Sigmoid colon (tissue), 7 donors: ENCODE measurements around the gene QDPR. TPM values are rescaled to one million over a fixed set of nuclear protein-coding genes. Genes with fewer than 3 reads are reported as not detected.
"Not testable (repeated sequence)": the region's sequence is repeated elsewhere in the genome, so short reads cannot be mapped to it uniquely, and the experiment has no call there.

Experiments
- DNase-seq: peaks from one replicate; pipeline ENCODE4 v3.0.0-alpha.2; 2019
- H3K27ac ChIP-seq, 4 donors: fragments of 200-600 bp; sonication (generic); one replicate each; pipeline ENCODE4 v1.5.1; 2016 to 2019; ENCODE audit warnings: mild to moderate bottlenecking in 1 of 4
- H3K27me3 ChIP-seq, 3 donors: fragments of 200-600 bp; sonication (generic); one replicate each; pipeline ENCODE4 v1.5.1; 2019; ENCODE audit warnings: mild to moderate bottlenecking in 1 of 3
- H3K36me3 ChIP-seq, 4 donors: fragments of 200-600 bp; sonication (generic); one replicate each; pipeline ENCODE4 v1.5.1; 2016 to 2019
- H3K4me1 ChIP-seq, 4 donors: fragments of 200-600 bp; sonication (generic); one replicate each; pipeline ENCODE4 v1.5.1; 2017 to 2019
- H3K4me3 ChIP-seq, 4 donors: fragments of 200-600 bp; sonication (generic); one replicate each; pipeline ENCODE4 v1.5.1; 2017 to 2019; ENCODE audit warnings: mild to moderate bottlenecking in 2 of 4, moderate library complexity in 1 of 4
- H3K9me3 ChIP-seq, 4 donors: fragments of 200-600 bp in 3 of 4; sonication (generic) in 3 of 4; one replicate each; pipeline versions ENCODE4 v1.5.1 to v1.6.1; 2013 to 2019
- CTCF ChIP-seq, 4 experiments: fragments of 450-650 bp in 3 of 4; fragments of 200-600 bp in 1 of 4; IDR thresholded peaks; one replicate each; pipeline ENCODE4 v1.5.1; 2016 to 2019; ENCODE audit warnings: antibody characterized with exemption in 4 of 4, mild to moderate bottlenecking in 3 of 4, moderate library complexity in 2 of 4
- EP300 ChIP-seq, 4 donors: sonication (generic); formaldehyde crosslinking; IDR thresholded peaks; one replicate each; pipeline ENCODE4 v1.6.1; 2017; ENCODE audit warnings: antibody characterized with exemption in 4 of 4
- POLR2A ChIP-seq, 2 donors: fragments of 450-650 bp; IDR thresholded peaks; one replicate each; pipeline ENCODE4 v1.6.1; 2016; ENCODE audit warnings: antibody characterized with exemption in 2 of 2, mild to moderate bottlenecking in 2 of 2, moderate library complexity in 2 of 2
- POLR2AphosphoS5 ChIP-seq, 4 donors: sonication (generic); formaldehyde crosslinking; IDR thresholded peaks; one replicate each; pipeline ENCODE4 v1.6.1; 2017; ENCODE audit warnings: antibody characterized with exemption in 4 of 4
- WGBS, 2 donors: extraction: QIAGEN DNeasy Blood & Tissue Kit; methylation state at CpG; one replicate each; pipeline ENCODE4 v1.1.7; 2013; 5-methylcytosine and 5-hydroxymethylcytosine counted together
- intact Hi-C: fragments of 100-400 bp; cut with DNase I; formaldehyde crosslinking; loops from one replicate; pipeline ENCODE4 v1.15.1; 2023
- polyA plus RNA-seq, 3 donors: library from polyadenylated mRNA; stranded (reverse); fragments of 200-250 nt; gene quantifications; one replicate each; pipeline ENCODE4 v1.2.3, GENCODE V29; 2013
- total RNA-seq, 4 donors: library from RNA; depleted of rRNA; stranded (reverse); fragments of >200 nt; gene quantifications; one replicate each; pipeline ENCODE4 v1.1.0, GENCODE V29; 2016
- donor health status: healthy with polysubstance abuse.
- donor health status: Bipolar disorder and iron deficiency.
- donor health status: healthy.

QDPR gene
- total and polyA plus RNA-seq, 7 donors: 8.7 to 28.9 (median 19.7) TPM

GRCh38 chr4:17447056-17447455 lies 64.8 kb downstream of the QDPR start:
- no peak for DNase-seq
- peaks cover 0 to 2% (median 0%) of the 10 kb centered on the region in 4 donors for H3K9me3 ChIP-seq
- intact Hi-C loops: loop anchor here (5.0 kb wide), 2 partner anchors 100 to 1160 kb away; no protein-coding TSS in a partner anchor
- no peak for TF ChIP-seq CTCF (IDR thresholded peaks at IDR 0.05)
- H3K4me3 ChIP-seq: no peak overlapping the region
- H3K27ac ChIP-seq: no peak overlapping the region
- no peaks in the 10 kb centered on the region for H3K4me1 ChIP-seq
- WGBS, 2 donors: 58 to 80% methylated on average over 5 of the region's 5 CpGs
- no peaks in the 10 kb centered on the region for H3K36me3 ChIP-seq
- H3K27me3 ChIP-seq: no peaks in the 10 kb centered on the region

GRCh38 chr4:17442477-17442876 lies 69.4 kb downstream of the QDPR start:
- 72 to 77% methylated on average over 1 of the region's 1 CpG for whole genome bisulfite sequencing, 2 donors
- H3K27ac ChIP-seq, intact Hi-C loops: not testable (repeated sequence)

GRCh38 chr4:17437396-17437795 lies 74.5 kb downstream of the QDPR start:
- H3K27me3 ChIP-seq: no peaks in the 10 kb centered on the region
- intact Hi-C loops: no loop called here
- H3K9me3 ChIP-seq: peaks cover 0 to 2% (median 0%) of the 10 kb centered on the region in 4 donors
- 54 to 79% methylated on average over 11 of the region's 11 CpGs for WGBS, 2 donors
- TF ChIP-seq POLR2AphosphoS5 (IDR thresholded peaks at IDR 0.05) (no peak), POLR2A (IDR thresholded peaks at IDR 0.05) (no peak), EP300 (IDR thresholded peaks at IDR 0.05) (no peak), CTCF (IDR thresholded peaks at IDR 0.05) (no peak)
- no peaks in the 10 kb centered on the region for H3K4me1 ChIP-seq
- H3K4me3 ChIP-seq: no peak overlapping the region
- no peaks in the 10 kb centered on the region for H3K36me3 ChIP-seq
- no peak overlapping the region for H3K27ac ChIP-seq
- DNase-seq: no peak

More at GRCh38 chr4:17442477-17442876, 69.4 kb downstream of the QDPR start:
- not testable (repeated sequence) for H3K4me1 ChIP-seq, H3K9me3 ChIP-seq, H3K27me3 ChIP-seq, DNase-seq, H3K4me3 ChIP-seq, H3K36me3 ChIP-seq

GRCh38 chr4:17436750-17437090 lies 75.2 kb downstream of the QDPR start:
- no peaks in the 10 kb centered on the region for H3K36me3 ChIP-seq
- H3K27ac ChIP-seq: no peak overlapping the region
- TF ChIP-seq POLR2A (IDR thresholded peaks at IDR 0.05) (no peak), POLR2AphosphoS5 (IDR thresholded peaks at IDR 0.05) (no peak), EP300 (IDR thresholded peaks at IDR 0.05) (no peak), CTCF (IDR thresholded peaks at IDR 0.05) (no peak)
- intact Hi-C loops: no loop called here
- no peak for DNase-seq
- 97% methylated on average over 28 of the region's 28 CpGs for WGBS, 2 donors
- no peak overlapping the region for H3K4me3 ChIP-seq
- no peaks in the 10 kb centered on the region for H3K4me1 ChIP-seq
- H3K27me3 ChIP-seq: no peaks in the 10 kb centered on the region
- H3K9me3 ChIP-seq: peaks cover 0 to 2% (median 0%) of the 10 kb centered on the region in 4 donors

Other genes starting within 250 kb of the QDPR start
- not detected for gene CLRN2, start 3.1 kb upstream of the QDPR start, total RNA-seq
- not detected for gene CLRN2, start 3.1 kb upstream of the QDPR start, polyA plus RNA-seq
- 10 to 100 TPM; 37.1 to 69.9 (median 51.3) TPM for gene LAP3, start 65.1 kb upstream of the QDPR start, total RNA-seq
- 100 to 1,000 TPM in 1 of 3 donors, 10 to 100 TPM in 2; 55.3 to 126 (median 70.1) TPM for gene LAP3, start 65.1 kb upstream of the QDPR start, polyA plus RNA-seq
- 10 to 100 TPM; 17.1 to 24.0 (median 18.7) TPM for gene MED28, start 102.6 kb upstream of the QDPR start, total RNA-seq
- 10 to 100 TPM in 1 of 3 donors, 1 to 10 TPM in 2; 8.4 to 15.2 (median 9.2) TPM for gene MED28, start 102.6 kb upstream of the QDPR start, polyA plus RNA-seq